Common myeloid progenitor, CD34-positive (primary cell): ENCODE data around the gene MOCOS.

Source experiments
- CTCF ChIA-PET: fragments of 350-600 bp; sonication (Branson Sonifier 250); formaldehyde crosslinking; loops from one replicate; lab custom pipeline; 2021; ENCODE audit warnings: antibody characterized with exemption; lab: Charles Lee
- POLR2A ChIA-PET: fragments of 350-600 bp; sonication (Branson Sonifier 250); formaldehyde crosslinking; loops from one replicate; lab custom pipeline; 2021; ENCODE audit warnings: antibody characterized with exemption; lab: Charles Lee
- DNase-seq, 3 donors: peaks; one replicate each; pipeline versions ENCODE4 v3.0.0 to v3.0.0-alpha.2; 2013
- H3K27ac ChIP-seq, 2 experiments: 1 replicate in 1 of 2; 2 replicates in 1 of 2; pipeline ENCODE4 v1.7.0; 2013; ENCODE audit warnings: inconsistent platforms in 2 of 2, low read length in 2 of 2, mild to moderate bottlenecking in 2 of 2, low read depth in 1 of 2, moderate library complexity in 1 of 2; ENCODE audit not compliant: severe bottlenecking in 2 of 2, insufficient read depth in 1 of 2, poor library complexity in 1 of 2
- H3K27me3 ChIP-seq, 5 experiments: replicated peaks in 2 of 5; 1 replicate in 3 of 5; 2 replicates in 2 of 5; pipeline versions ENCODE4 v1.6.1 to v1.7.0; 2013; ENCODE audit warnings: low read length in 4 of 5, mild to moderate bottlenecking in 2 of 5, moderate library complexity in 2 of 5, inconsistent platforms in 1 of 5; ENCODE audit not compliant: insufficient read depth in 5 of 5, control insufficient read depth in 4 of 5
- H3K36me3 ChIP-seq, 4 experiments: 1 replicate in 2 of 4; 2 replicates in 2 of 4; pipeline versions ENCODE4 v1.6.1 to v1.7.0; 2013; ENCODE audit warnings: low read length in 3 of 4, control low read depth in 1 of 4, mild to moderate bottlenecking in 1 of 4; ENCODE audit not compliant: control insufficient read depth in 4 of 4, insufficient read depth in 4 of 4
- H3K4me1 ChIP-seq, 4 experiments: 1 replicate in 3 of 4; 2 replicates in 1 of 4; pipeline versions ENCODE4 v1.6.1 to v1.7.1; 2013; ENCODE audit warnings: low read length in 3 of 4, mild to moderate bottlenecking in 3 of 4, control low read depth in 1 of 4, inconsistent platforms in 1 of 4, moderate library complexity in 1 of 4; ENCODE audit not compliant: control insufficient read depth in 4 of 4, insufficient read depth in 4 of 4; ENCODE audit errors: control extremely low read depth in 1 of 4
- H3K4me3 ChIP-seq, 7 experiments: 1 replicate in 4 of 7; 2 replicates in 3 of 7; pipeline versions ENCODE4 v1.5.1 to v1.7.0; 2013; ENCODE audit warnings: mild to moderate bottlenecking in 7 of 7, low read length in 6 of 7, moderate library complexity in 6 of 7, inconsistent platforms in 2 of 7, low read depth in 2 of 7, control low read depth in 1 of 7; ENCODE audit not compliant: insufficient read depth in 4 of 7, control insufficient read depth in 1 of 7; ENCODE audit errors: extremely low read depth in 1 of 7
- H3K9me3 ChIP-seq, 5 experiments: 1 replicate in 4 of 5; 2 replicates in 1 of 5; pipeline versions ENCODE4 v1.6.1 to v1.7.1; 2013; ENCODE audit warnings: low read length in 4 of 5, mild to moderate bottlenecking in 2 of 5, inconsistent platforms in 1 of 5, low read depth in 1 of 5, moderate library complexity in 1 of 5; ENCODE audit not compliant: control insufficient read depth in 4 of 5, insufficient read depth in 2 of 5; ENCODE audit errors: control extremely low read depth in 1 of 5
- WGBS: methylation state at CpG from one replicate; pipeline ENCODE4 v1.1.5; 2013; ENCODE audit not compliant: insufficient coverage; 5-methylcytosine and 5-hydroxymethylcytosine counted together

MOCOS gene

DNA sequence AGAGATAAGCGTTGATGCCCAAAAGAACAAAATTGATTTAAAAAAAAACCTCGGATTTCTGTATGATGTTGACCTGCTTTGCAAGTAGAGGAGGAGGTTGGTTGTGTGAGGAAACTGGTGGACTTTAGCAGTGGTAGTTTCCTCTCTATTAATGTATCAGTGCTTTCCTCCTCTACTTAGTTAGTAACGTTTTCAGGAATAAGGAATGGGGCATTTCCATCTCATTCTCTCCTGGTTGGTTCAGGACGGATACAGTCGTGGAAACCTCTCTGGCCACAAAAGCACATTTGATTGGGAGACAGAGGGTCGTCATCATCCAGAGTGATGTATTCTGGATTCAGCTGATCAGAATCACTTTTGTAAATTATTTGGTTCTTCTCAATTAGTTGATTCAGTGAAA, 111.7 kb downstream of the MOCOS start:
- H3K27me3 ChIP-seq, result peaks cover 10 to 93% (median 51%) of the 10 kb centered on the region in 5 experiments
- no peak for DNase-seq
- no peak overlapping the region for H3K4me3 ChIP-seq
- ChIA-PET CTCF (no interaction called here), POLR2A (no interaction called here)
- WGBS, result 92% methylated on average over 6 of the region's 6 CpGs
- no peak overlapping the region for H3K27ac ChIP-seq
- H3K36me3 ChIP-seq, result no peaks in the 10 kb centered on the region
- H3K9me3 ChIP-seq, result peaks cover 0 to 10% (median 6%) of the 10 kb centered on the region in 5 experiments
- H3K4me1 ChIP-seq, result peaks cover 0 to 18% (median 12%) of the 10 kb centered on the region in 4 experiments

DNA sequence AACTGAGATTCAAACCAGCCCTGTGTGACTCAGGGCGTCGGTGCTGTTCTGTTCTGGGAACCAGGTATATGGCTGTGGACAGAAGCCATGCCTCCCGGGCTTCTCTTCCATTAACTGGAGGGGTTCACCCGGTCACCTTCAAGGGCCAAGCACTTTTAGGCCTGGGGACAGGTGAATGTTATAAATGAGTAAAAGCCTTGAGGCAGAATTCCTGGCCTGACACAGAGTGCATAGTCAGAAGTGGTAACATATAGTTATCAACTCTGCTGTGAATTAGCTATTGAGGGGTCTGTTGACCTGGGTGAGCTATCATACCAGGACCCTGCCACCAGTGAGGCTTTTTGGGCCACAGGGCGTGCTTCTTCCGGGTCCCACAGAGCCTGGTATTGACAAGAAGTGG, 112.9 kb downstream of the MOCOS start:
- Histone ChIP-seq H3K36me3 (no peaks in the 10 kb centered on the region), H3K27me3 (peaks cover 4 to 91% (median 47%) of the 10 kb centered on the region in 5 experiments), H3K27ac (no peak overlapping the region), H3K4me3 (no peak overlapping the region), H3K4me1 (peaks cover 0 to 18% (median 12%) of the 10 kb centered on the region in 4 experiments), H3K9me3 (peaks cover 0 to 10% (median 6%) of the 10 kb centered on the region in 5 experiments)
- ChIA-PET CTCF (interaction anchor here (0.6 kb wide), 1 partner anchor 42 kb away, joined by 3 read pairs; no protein-coding TSS in a partner anchor), POLR2A (no interaction called here)
- 97% methylated on average over 4 of the region's 6 CpGs for WGBS
- no peak for DNase-seq

GRCh38 chr18:36301884-36302283, 114.6 kb downstream of the MOCOS start:
- ChIA-PET CTCF (interaction anchor here (1.2 kb wide), 1 partner anchor 10 kb away, joined by 3 read pairs; no protein-coding TSS in a partner anchor), POLR2A (no interaction called here)
- no peak overlapping the region for H3K4me3 ChIP-seq
- WGBS, result 91% methylated on average over 4 of the region's 5 CpGs
- peaks cover 4 to 91% (median 43%) of the 10 kb centered on the region in 5 experiments for H3K27me3 ChIP-seq
- no peak overlapping the region for H3K27ac ChIP-seq
- peaks cover 0 to 12% (median 7%) of the 10 kb centered on the region in 4 experiments for H3K4me1 ChIP-seq
- no peak for DNase-seq
- H3K9me3 ChIP-seq, result peaks cover 0 to 10% (median 6%) of the 10 kb centered on the region in 5 experiments
- no peaks in the 10 kb centered on the region for H3K36me3 ChIP-seq

DNA sequence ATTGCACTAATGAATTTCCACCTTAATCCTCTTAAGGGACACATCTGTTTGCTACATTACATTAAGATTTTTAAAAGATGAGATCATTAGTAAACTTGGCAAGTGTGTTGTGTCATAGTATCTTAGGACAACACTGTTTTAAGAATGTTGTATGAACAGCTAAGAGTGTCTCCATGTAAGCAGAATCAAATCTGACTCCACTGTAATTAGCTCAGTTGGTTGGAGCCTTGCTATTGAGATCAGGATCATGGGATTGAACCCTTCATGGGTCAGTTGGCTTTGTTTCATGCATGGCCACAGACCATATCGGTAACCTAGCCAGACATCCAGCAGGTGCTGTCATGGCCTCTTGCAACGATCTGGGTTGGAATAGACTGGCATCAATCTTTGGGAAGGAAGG, 115.4 kb downstream of the MOCOS start:
- H3K4me3 ChIP-seq, result no peak overlapping the region
- no peak for DNase-seq
- peaks cover 4 to 90% (median 44%) of the 10 kb centered on the region in 5 experiments for H3K27me3 ChIP-seq
- POLR2A ChIA-PET, result no interaction called here
- H3K36me3 ChIP-seq, result no peaks in the 10 kb centered on the region
- WGBS, result 85% methylated on average over 2 of the region's 2 CpGs
- H3K4me1 ChIP-seq, result peaks cover 0 to 8% (median 5%) of the 10 kb centered on the region in 4 experiments
- CTCF ChIA-PET, result no interaction called here
- no peak overlapping the region for H3K27ac ChIP-seq
- H3K9me3 ChIP-seq, result peaks cover 0 to 10% (median 6%) of the 10 kb centered on the region in 5 experiments

DNA sequence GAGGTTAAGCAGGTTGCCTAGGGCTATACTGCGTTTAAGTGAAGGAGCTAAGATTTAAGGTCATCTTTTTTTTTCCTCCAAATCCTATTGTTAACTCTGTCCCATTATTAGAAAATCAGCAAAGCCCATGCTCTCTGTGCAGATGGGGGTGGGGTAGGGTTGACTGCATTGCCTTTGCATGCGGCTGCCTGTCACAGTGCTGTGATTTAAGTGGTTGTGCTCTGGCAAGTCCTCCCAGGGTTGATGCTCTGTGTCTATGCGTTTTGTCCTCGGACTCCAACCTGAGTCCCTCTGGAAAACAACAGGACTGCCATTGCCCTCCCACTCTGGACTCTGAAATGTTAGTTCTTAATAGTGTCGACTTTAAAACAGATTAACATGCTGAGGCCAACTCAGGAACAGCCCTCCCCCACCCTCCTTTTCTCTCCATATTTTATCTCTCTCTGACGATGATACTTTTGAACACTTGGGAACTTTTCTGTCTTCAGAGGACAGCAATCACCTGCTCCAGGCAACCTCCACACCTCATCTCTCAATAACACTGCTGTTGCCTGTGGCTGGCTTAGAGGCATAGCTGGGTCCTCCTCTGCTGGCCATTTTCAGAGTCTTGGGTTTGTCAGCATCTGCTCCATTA, 116.0 kb downstream of the MOCOS start:
- ChIA-PET CTCF (no interaction called here), POLR2A (no interaction called here)
- peaks cover 0 to 1% (median under 1%) of the 10 kb centered on the region in 4 experiments for H3K4me1 ChIP-seq
- peaks cover 0 to 10% (median 6%) of the 10 kb centered on the region in 5 experiments for H3K9me3 ChIP-seq
- H3K27me3 ChIP-seq, result peaks cover 4 to 86% (median 45%) of the 10 kb centered on the region in 5 experiments
- no peak for DNase-seq
- H3K4me3 ChIP-seq, result no peak overlapping the region
- no peaks in the 10 kb centered on the region for H3K36me3 ChIP-seq
- WGBS, result 65% methylated on average over 4 of the region's 6 CpGs
- no peak overlapping the region for H3K27ac ChIP-seq

- Histone ChIP-seq H3K27ac (no peak overlapping the region), H3K4me1 (no peaks in the 10 kb centered on the region), H3K4me3 (no peak overlapping the region), H3K36me3 (no peaks in the 10 kb centered on the region), H3K9me3 (peaks cover 0 to 2% (median 0%) of the 10 kb centered on the region in 5 experiments), H3K27me3 (peaks cover 0 to 86% (median 37%) of the 10 kb centered on the region in 5 experiments)
- WGBS, result 100% methylated on average over 2 of the region's 3 CpGs
- ChIA-PET POLR2A (no interaction called here), CTCF (no interaction called here)
- no peak for DNase-seq
Observed at GRCh38 chr18:36304723-36305122, 117.4 kb downstream of the MOCOS start.

- 8% methylated on average over 1 of the region's 2 CpGs for WGBS
- no peak for DNase-seq
- POLR2A ChIA-PET, result no interaction called here
- H3K27me3 ChIP-seq, result peaks cover 0 to 86% (median 31%) of the 10 kb centered on the region in 5 experiments
- H3K36me3 ChIP-seq, result no peaks in the 10 kb centered on the region
- no peaks in the 10 kb centered on the region for H3K9me3 ChIP-seq
- H3K4me3 ChIP-seq, result no peak overlapping the region
- CTCF ChIA-PET, result no interaction called here
- no peak overlapping the region for H3K27ac ChIP-seq
- H3K4me1 ChIP-seq, result no peaks in the 10 kb centered on the region
Observed at GRCh38 chr18:36305375-36305774, 118.1 kb downstream of the MOCOS start.
